Measurements from ENCODE around the gene DDX55.

GRCh38 chr12:123607756-123608155 is 5.9 kb downstream of the DDX55 start:
- TF ChIP-seq CTCF (IDR thresholded peaks at IDR 0.05): no peak
- no peak for TF ChIP-seq EZH2phosphoT487 (IDR thresholded peaks at IDR 0.05)

Measured in neural progenitor cell (in vitro differentiated cells).